DOHH2 (cell line): ENCODE results near the gene PDHX.

ENCODE experiments used
- H3F3A ChIP-seq: fragments of 200-600 bp; sonication (generic), shearing (Covaris generic); 2 replicates; pipeline ENCODE4 v1.6.0; 2016; ENCODE audit warnings: antibody characterized with exemption, mild to moderate bottlenecking; ENCODE audit not compliant: control insufficient read depth, insufficient read depth
- H3K27ac ChIP-seq: fragments of 200-600 bp; sonication (generic); 2 replicates; pipeline ENCODE4 v1.5.1; 2014; ENCODE audit warnings: low read depth, mild to moderate bottlenecking, low read length, moderate library complexity
- H3K27me3 ChIP-seq: fragments of 200-600 bp; sonication (generic); 2 replicates; pipeline ENCODE4 v1.6.1; 2014; ENCODE audit warnings: mild to moderate bottlenecking, low read length, mixed read lengths; ENCODE audit not compliant: control insufficient read depth
- H3K36me3 ChIP-seq: fragments of 200-600 bp; sonication (generic); 2 replicates; pipeline ENCODE4 v1.6.1; 2014; ENCODE audit warnings: mild to moderate bottlenecking, low read length, moderate library complexity, mixed read lengths; ENCODE audit not compliant: control insufficient read depth
- H3K4me1 ChIP-seq: fragments of 200-600 bp; sonication (generic); 2 replicates; pipeline ENCODE4 v1.6.1; 2014; ENCODE audit warnings: mild to moderate bottlenecking, low read length, mixed read lengths; ENCODE audit not compliant: control insufficient read depth
- H3K4me2 ChIP-seq: fragments of 200-600 bp; sonication (generic); 2 replicates; pipeline ENCODE4 v1.6.0; 2014; ENCODE audit warnings: mild to moderate bottlenecking, low read length, moderate library complexity
- H3K4me3 ChIP-seq: fragments of 200-600 bp; sonication (generic); 2 replicates; pipeline ENCODE4 v1.5.1; 2014; ENCODE audit warnings: mild to moderate bottlenecking, low read length, mixed read lengths
- H3K79me2 ChIP-seq: fragments of 200-600 bp; sonication (generic); 2 replicates; pipeline ENCODE4 v1.6.1; 2014; ENCODE audit warnings: mild to moderate bottlenecking, low read length, mixed read lengths; ENCODE audit not compliant: control insufficient read depth
- H3K9me2 ChIP-seq: fragments of 200-600 bp; sonication (generic); replicated peaks from 2 replicates; pipeline ENCODE4 v1.6.1; 2014; ENCODE audit warnings: mild to moderate bottlenecking, low read length, mixed read lengths; ENCODE audit not compliant: control insufficient read depth
- H3K9me3 ChIP-seq: fragments of 200-600 bp; sonication (generic); 2 replicates; pipeline ENCODE4 v1.6.1; 2014; ENCODE audit warnings: antibody characterized with exemption, low read length, mixed read lengths; ENCODE audit not compliant: control insufficient read depth, insufficient read depth
- H4K20me1 ChIP-seq: fragments of 200-600 bp; sonication (generic); 2 replicates; pipeline ENCODE4 v1.6.0; 2014; ENCODE audit warnings: low read depth, mild to moderate bottlenecking, antibody characterized with exemption, low read length, moderate library complexity; ENCODE audit not compliant: control insufficient read depth, insufficient read depth
- CTCF ChIP-seq: fragments of 200-600 bp; sonication (generic); IDR thresholded peaks from one replicate; pipeline ENCODE4 v1.5.1; 2014; ENCODE audit warnings: antibody characterized with exemption, mild to moderate bottlenecking, low read depth, low read length; ENCODE audit not compliant: poor library complexity, severe bottlenecking
- EZH2phosphoT487 ChIP-seq: fragments of 200-600 bp; sonication (generic); IDR thresholded peaks from 2 replicates; pipeline ENCODE4 v1.6.1; 2017; ENCODE audit warnings: borderline replicate concordance, mild to moderate bottlenecking, antibody characterized with exemption, low read length, moderate library complexity, mixed read lengths

The PDHX gene

GRCh38 chr11:34928268-34928959 is 12.0 kb downstream of the PDHX start:
- Histone ChIP-seq H3K9me3 (no peaks in the 10 kb centered on the region), H3K27me3 (no peaks in the 10 kb centered on the region), H3K4me2 (no peak overlapping the region), H3K4me1 (0 out of 2 replicates have a peak, but pooled peaks cover 3% of the 10 kb centered on the region), H3K9me2 (no peaks in the 10 kb centered on the region), H3K36me3 (peaks cover 5% of the 10 kb centered on the region), H3K4me3 (no peak overlapping the region), H4K20me1 (no peaks in the 10 kb centered on the region), H3F3A (0 out of 2 replicates have a peak, but pooled peaks cover 2% of the 10 kb centered on the region), H3K27ac (no peak overlapping the region), H3K79me2 (peaks cover 43% of the 10 kb centered on the region)
- TF ChIP-seq EZH2phosphoT487 = no peak
- no peak for TF ChIP-seq CTCF

- Histone ChIP-seq H3K79me2 (peaks cover 40% of the 10 kb centered on the region), H3K36me3 (peaks cover 5% of the 10 kb centered on the region), H3K9me3 (no peaks in the 10 kb centered on the region), H3K9me2 (no peaks in the 10 kb centered on the region), H3K27ac (no peak overlapping the region), H3K4me2 (no peak overlapping the region), H3K27me3 (no peaks in the 10 kb centered on the region), H3F3A (0 out of 2 replicates have a peak, but pooled peaks cover 2% of the 10 kb centered on the region), H4K20me1 (no peaks in the 10 kb centered on the region), H3K4me1 (0 out of 2 replicates have a peak, but pooled peaks cover 3% of the 10 kb centered on the region), H3K4me3 (no peak overlapping the region)
- no peak for TF ChIP-seq CTCF
- no peak for TF ChIP-seq EZH2phosphoT487
These were observed 12.7 kb downstream of the PDHX start for GRCh38 chr11:34928960-34929680.

GRCh38 chr11:34929794-34930763 is 13.7 kb downstream of the PDHX start:
- TF ChIP-seq EZH2phosphoT487 (no peak), CTCF (no peak)
- Histone ChIP-seq H3K4me3 (no peak overlapping the region), H3K9me2 (no peaks in the 10 kb centered on the region), H4K20me1 (no peaks in the 10 kb centered on the region), H3F3A (0 out of 2 replicates have a peak, but pooled peaks cover 2% of the 10 kb centered on the region), H3K9me3 (no peaks in the 10 kb centered on the region), H3K4me1 (no peaks in the 10 kb centered on the region), H3K27me3 (no peaks in the 10 kb centered on the region), H3K79me2 (peaks cover 40% of the 10 kb centered on the region), H3K36me3 (peaks cover 5% of the 10 kb centered on the region), H3K27ac (no peak overlapping the region), H3K4me2 (no peak overlapping the region)
